Fibroblast of lung (primary cell): Measurements from ENCODE around the gene MYO3B.

ENCODE experiments used
- EZH2 ChIP-seq: IDR thresholded peaks from 2 replicates; pipeline ENCODE4 v1.5.1; 2012; ENCODE audit warnings: low read length, control low read depth, mild to moderate bottlenecking; ENCODE audit errors: missing control alignments
- TF ChIP-seq, protein P1 (sequence below), 2 donors: IDR thresholded peaks in 1 of 2; conservative IDR thresholded peaks in 1 of 2; 1 replicate in 1 of 2; 2 replicates in 1 of 2; pipeline ENCODE4 v1.5.1; 2011 to 2012; ENCODE audit warnings: low read length in 2 of 2, control low read depth in 1 of 2, inconsistent platforms in 1 of 2, low read depth in 1 of 2, mild to moderate bottlenecking in 1 of 2

DNA sequence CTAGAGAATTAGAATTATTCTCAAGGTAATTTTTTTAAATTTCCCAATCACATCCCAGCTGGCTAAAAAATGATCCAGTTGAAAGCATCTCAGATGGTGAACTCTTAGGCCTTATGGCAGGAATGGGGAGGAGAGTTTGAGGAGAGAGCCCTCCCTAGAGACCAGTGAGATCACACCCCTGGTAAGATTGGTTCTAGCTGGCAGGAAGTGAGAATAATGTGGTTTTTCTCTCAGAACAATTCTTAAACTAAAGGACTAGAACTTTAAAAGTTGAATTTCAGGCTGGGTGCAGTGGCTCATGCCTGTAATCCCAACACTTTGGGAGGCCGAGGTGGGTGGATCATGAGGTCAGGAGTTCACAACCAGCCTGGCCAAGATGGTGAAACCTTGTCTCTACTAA is 120.2 kb downstream of the MYO3B start:
- TF ChIP-seq, protein P1, sequence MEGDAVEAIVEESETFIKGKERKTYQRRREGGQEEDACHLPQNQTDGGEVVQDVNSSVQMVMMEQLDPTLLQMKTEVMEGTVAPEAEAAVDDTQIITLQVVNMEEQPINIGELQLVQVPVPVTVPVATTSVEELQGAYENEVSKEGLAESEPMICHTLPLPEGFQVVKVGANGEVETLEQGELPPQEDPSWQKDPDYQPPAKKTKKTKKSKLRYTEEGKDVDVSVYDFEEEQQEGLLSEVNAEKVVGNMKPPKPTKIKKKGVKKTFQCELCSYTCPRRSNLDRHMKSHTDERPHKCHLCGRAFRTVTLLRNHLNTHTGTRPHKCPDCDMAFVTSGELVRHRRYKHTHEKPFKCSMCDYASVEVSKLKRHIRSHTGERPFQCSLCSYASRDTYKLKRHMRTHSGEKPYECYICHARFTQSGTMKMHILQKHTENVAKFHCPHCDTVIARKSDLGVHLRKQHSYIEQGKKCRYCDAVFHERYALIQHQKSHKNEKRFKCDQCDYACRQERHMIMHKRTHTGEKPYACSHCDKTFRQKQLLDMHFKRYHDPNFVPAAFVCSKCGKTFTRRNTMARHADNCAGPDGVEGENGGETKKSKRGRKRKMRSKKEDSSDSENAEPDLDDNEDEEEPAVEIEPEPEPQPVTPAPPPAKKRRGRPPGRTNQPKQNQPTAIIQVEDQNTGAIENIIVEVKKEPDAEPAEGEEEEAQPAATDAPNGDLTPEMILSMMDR (conservative IDR thresholded peaks at IDR 0.05 in 1 of 2, IDR thresholded peaks at IDR 0.05 in 1 of 2; ENCODE audit: low read depth in 1 of 2, low read length in 2 of 2) = no peak
- TF ChIP-seq EZH2 = no peak
